Measurements from ENCODE around the gene AHDC1. TPM values are rescaled to one million over a fixed set of nuclear protein-coding genes. Genes with fewer than 3 reads are reported as not detected.

Gene AHDC1
- total and polyA plus RNA-seq, 9 of the 15 experiments (the other 6 are each of a cell fraction or from before 2014, with no cell fraction given), result 0.21 to 36.4 (median 4.7) TPM

DNA sequence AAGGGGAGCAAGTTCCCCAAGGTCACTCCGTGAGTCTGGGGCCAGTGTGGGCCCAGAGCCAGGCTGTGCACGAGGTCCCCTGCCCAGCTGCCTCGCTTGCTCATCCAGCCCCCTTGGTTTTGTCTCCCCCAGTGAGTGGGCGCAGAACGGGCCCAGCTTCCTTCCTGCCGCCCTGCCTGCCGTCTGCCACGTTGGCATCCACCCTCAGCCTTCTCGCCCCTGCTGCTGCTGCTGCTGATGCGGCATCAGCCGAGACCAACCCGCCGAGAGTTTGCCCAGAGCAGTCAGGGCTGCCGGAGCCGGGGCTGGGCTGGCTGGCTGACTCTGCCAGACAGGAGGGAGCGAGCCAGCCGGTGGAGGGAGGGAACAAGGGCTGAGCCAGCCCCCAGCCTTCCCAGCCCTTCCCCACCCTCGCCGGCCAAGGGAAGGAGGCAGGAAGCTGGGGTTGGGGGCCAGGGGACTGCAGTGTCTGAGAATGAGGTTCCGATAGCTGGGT lies 82.6 kb downstream of the AHDC1 start (continued):
- no peak for TF ChIP-seq NFYB (IDR thresholded peaks at IDR 0.05; ENCODE audit: extremely low read depth, insufficient read length)
- TF ChIP-seq ZNF830 (CRISPR knock-in tag; IDR thresholded peaks at IDR 0.05), result no peak
- TF ChIP-seq RCOR1 (IDR thresholded peaks at IDR 0.05; ENCODE audit: borderline replicate concordance in 1 of 2, low read depth in 2 of 2, low read length in 2 of 2), result no peak
- no peak for TF ChIP-seq TAF15 (IDR thresholded peaks at IDR 0.05; ENCODE audit: low read depth, low read length)
- no peak for TF ChIP-seq RBM34 (IDR thresholded peaks at IDR 0.05; ENCODE audit: borderline replicate concordance, insufficient read depth, low read length)
- TF ChIP-seq MECOM (CRISPR knock-in tag; IDR thresholded peaks at IDR 0.05), result no peak
- TF ChIP-seq C11orf30 (IDR thresholded peaks at IDR 0.05; ENCODE audit: low read depth), result no peak

- CTCF ChIA-PET (ENCODE audit: low intra/inter-chr PET ratio), result no interaction called here
- no peak overlapping the region for H3K4me3 ChIP-seq
- no peaks in the 10 kb centered on the region for H3K9me3 ChIP-seq (replicated peaks; ENCODE audit: control insufficient read depth, insufficient read depth, low read depth, low read length)
- H3K27ac ChIP-seq (ENCODE audit: extremely low read depth, low read depth, low read length), result no peak overlapping the region
- ATAC-seq (no peak), FAIRE-seq (no peak), DNase-seq (ENCODE audit: extremely low read depth in 1 of 4, low spot score in 3 of 4) (no peak)
- peaks cover 5% of the 10 kb centered on the region for H3K79me2 ChIP-seq (ENCODE audit: control insufficient read depth, insufficient read depth, low read length)
- peaks cover 4% of the 10 kb centered on the region for H3K9me1 ChIP-seq (ENCODE audit: control insufficient read depth, insufficient read depth, low read length)
- POLR2A ChIA-PET, result interaction anchor here (0.7 to 2.5 kb wide), 4 partner anchors 11 to 149 kb away, joined by 3 to 7 read pairs (median 3); no protein-coding TSS in a partner anchor
- H3K4me1 ChIP-seq (replicated peaks in 1 of 2; ENCODE audit: control insufficient read depth in 2 of 2, insufficient read depth in 2 of 2, low read length in 2 of 2), result peaks cover 47 to 71% of the 10 kb centered on the region in 2 experiments
- H3K36me3 ChIP-seq (ENCODE audit: control insufficient read depth, insufficient read depth, low read length), result no peaks in the 10 kb centered on the region; the same call in 2 of the 3 replicates
- no TSS peak for BruUV-seq (replicated peaks)
- 73% methylated on average over 4 of the region's 4 CpGs for WGBS (ENCODE audit: insufficient coverage, low coverage, missing lambda C conversion rate)
- no peak overlapping the region for H2AFZ ChIP-seq (ENCODE audit: low read depth, low read length)
- H3K4me2 ChIP-seq (ENCODE audit: insufficient read depth, low read length), result no peak overlapping the region
- in situ Hi-C loops (cut with MboI) (no loop called here), intact Hi-C loops (cut with micrococcal nuclease) (no loop called here)
- H3K27me3 ChIP-seq (ENCODE audit: control insufficient read depth in 2 of 2, insufficient read depth in 2 of 2, low read length in 2 of 2), result no peaks in the 10 kb centered on the region
- 0 out of 4 replicates have a peak overlapping the region, but pooled peaks of 1 of the 2 experiments have one; percentile 31 for H3K9ac ChIP-seq (ENCODE audit: insufficient read depth in 1 of 2, low read depth in 2 of 2, low read length in 2 of 2)
- no peaks in the 10 kb centered on the region for H4K20me1 ChIP-seq (replicated peaks; ENCODE audit: control insufficient read depth, insufficient read depth, low read length)
- TF ChIP-seq CTCFL (IDR thresholded peaks at IDR 0.05; ENCODE audit: borderline replicate concordance, insufficient read depth, low read depth, low read length, poor library complexity, severe bottlenecking) (no peak), E2F8 (IDR thresholded peaks at IDR 0.05; ENCODE audit: low read depth, partially characterized antibody) (no peak), CBFA2T3 (IDR thresholded peaks at IDR 0.05) (no peak), STAT5A (IDR thresholded peaks at IDR 0.05; ENCODE audit: borderline replicate concordance, low read length) (no peak), NEUROD1 (IDR thresholded peaks at IDR 0.05; ENCODE audit: borderline replicate concordance, low read depth, low read length, partially characterized antibody) (no peak)
These were observed 83.3 kb downstream of the AHDC1 start for GRCh38 chr1:27520651-27521050.

All from K562 (cell line).